ENCODE results near the gene ADGRL1.

The ADGRL1 gene

DNA sequence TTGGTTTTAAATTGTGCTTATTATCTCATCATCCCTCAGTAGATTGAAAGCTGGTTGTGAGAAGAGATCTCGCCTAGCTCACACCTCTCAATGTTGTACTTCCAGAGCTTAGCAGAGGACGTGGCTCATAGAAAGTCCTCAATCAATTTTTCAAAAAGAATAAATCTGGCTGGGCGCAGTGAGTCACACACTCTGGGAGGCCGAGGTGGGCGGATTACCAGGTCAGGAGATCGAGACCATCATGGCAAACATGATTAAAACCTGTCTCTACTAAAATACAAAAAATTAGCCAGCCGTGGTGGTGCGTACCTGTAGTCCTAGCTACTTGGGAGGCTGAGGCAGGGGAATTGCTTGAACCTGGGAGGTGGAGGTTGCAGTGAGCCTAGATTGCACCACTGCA lies 64.9 kb downstream of the ADGRL1 start:
- peaks cover 0 to 24% (median 8%) of the 10 kb centered on the region in 11 experiments; a peak in 11 of 22 replicates for H4K20me1 ChIP-seq
- H3K4me3 ChIP-seq = no peak overlapping the region
- no peaks in the 10 kb centered on the region for H3K9me3 ChIP-seq (replicated peaks in 1 of 11)
- H3K4me1 ChIP-seq = peaks cover 27 to 72% (median 49%) of the 10 kb centered on the region in 10 experiments
- H3K36me3 ChIP-seq = peaks cover 0 to 6% (median 0%) of the 10 kb centered on the region in 11 experiments; a peak in 1 of 22 replicates
- no peaks in the 10 kb centered on the region for H3K27me3 ChIP-seq
- peak overlapping the region in 1 of 11 experiments; percentile 54; a peak in 1 of 22 replicates for H3K9ac ChIP-seq
- no peak for TF ChIP-seq Cebpa-rat (IDR thresholded peaks at IDR 0.05)
- no peak overlapping the region for H3K27ac ChIP-seq
- H3K4me2 ChIP-seq = peak overlapping the region in 4 of 11 experiments; percentile 5 to 89 (median 83); a peak in 6 of 22 replicates

GRCh38 chr19:14139944-14140343 lies 66.0 kb downstream of the ADGRL1 start:
- peaks cover 36 to 70% (median 48%) of the 10 kb centered on the region in 10 experiments for H3K4me1 ChIP-seq
- H4K20me1 ChIP-seq = peaks cover 0 to 16% (median 7%) of the 10 kb centered on the region in 11 experiments; a peak in 13 of 22 replicates
- TF ChIP-seq Cebpa-rat (IDR thresholded peaks at IDR 0.05) = no peak
- no peaks in the 10 kb centered on the region for H3K27me3 ChIP-seq
- H3K27ac ChIP-seq = peak overlapping the region in 3 of 11 experiments; percentile 14 to 62 (median 45); a peak in 3 of 22 replicates
- H3K4me3 ChIP-seq = no peak overlapping the region; a peak in 1 of 20 replicates
- peaks cover 0 to 6% (median 0%) of the 10 kb centered on the region in 11 experiments; a peak in 1 of 22 replicates for H3K36me3 ChIP-seq
- H3K9me3 ChIP-seq (replicated peaks in 1 of 11) = no peaks in the 10 kb centered on the region
- H3K4me2 ChIP-seq = peak overlapping the region in 9 of 11 experiments; percentile 2 to 90 (median 21); a peak in 14 of 22 replicates
- peak overlapping the region in 7 of 11 experiments; percentile 42 to 92 (median 47); a peak in 12 of 22 replicates for H3K9ac ChIP-seq

DNA sequence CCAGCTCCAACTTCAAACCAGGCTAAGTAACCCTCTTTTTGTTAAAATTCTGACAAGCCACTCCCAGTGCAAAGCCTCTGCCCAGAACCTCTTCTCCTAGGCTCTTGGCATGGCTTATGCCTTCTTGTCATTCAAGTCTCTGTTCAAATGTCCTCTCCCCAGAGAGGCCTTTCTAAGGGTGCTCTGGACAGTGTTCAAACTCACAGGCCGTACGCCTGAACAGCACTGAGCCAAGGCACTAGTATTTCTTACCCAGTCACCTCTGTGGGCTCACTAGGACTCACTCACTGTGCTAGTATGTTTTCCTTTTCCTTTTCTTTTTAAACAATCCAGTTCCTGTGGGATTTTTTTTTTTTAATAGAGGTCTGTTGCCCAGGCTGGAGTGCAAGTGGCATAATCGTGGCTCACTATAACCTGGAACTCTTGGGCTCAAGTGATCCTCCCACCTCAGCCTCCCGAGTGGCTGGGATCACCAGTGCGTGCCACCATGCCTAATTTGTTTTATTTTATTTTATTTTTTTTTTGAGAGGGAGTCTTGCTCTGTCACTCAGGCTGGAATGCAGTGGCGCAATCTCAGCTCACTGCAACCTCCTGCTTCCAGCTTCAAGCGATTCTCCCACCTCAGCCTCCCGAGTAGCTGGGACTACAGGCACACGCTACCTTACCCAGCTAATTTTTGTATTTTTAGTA lies 67.2 kb downstream of the ADGRL1 start:
- no peak for TF ChIP-seq Cebpa-rat (IDR thresholded peaks at IDR 0.05)
- Histone ChIP-seq H3K27ac (peak overlapping the region in 7 of 11 experiments; percentile 4 to 93 (median 19); a peak in 7 of 22 replicates), H3K4me3 (peak overlapping the region in 6 of 10 experiments; percentile 79 to 87 (median 82); a peak in 10 of 20 replicates), H3K36me3 (peaks cover 0 to 15% (median 6%) of the 10 kb centered on the region in 11 experiments; a peak in 6 of 22 replicates), H3K9me3 (replicated peaks in 1 of 11) (no peaks in the 10 kb centered on the region), H3K4me1 (peaks cover 45 to 76% (median 59%) of the 10 kb centered on the region in 10 experiments), H4K20me1 (peaks cover 0 to 22% (median 6%) of the 10 kb centered on the region in 11 experiments; a peak in 14 of 22 replicates), H3K27me3 (no peaks in the 10 kb centered on the region), H3K4me2 (peak overlapping the region; percentile 75 to 92 (median 86)), H3K9ac (peak overlapping the region; percentile 82 to 96 (median 88); a peak in 20 of 22 replicates)

GRCh38 chr19:14136509-14137281 lies 69.3 kb downstream of the ADGRL1 start, which contains the start of gene ASF1B:
Gene ASF1B (minus strand): TSS chr19:14136589. CDS start chr19:14136456, 133 bp downstream.
- no peaks in the 10 kb centered on the region for H3K9me3 ChIP-seq (replicated peaks in 1 of 11)
- H3K36me3 ChIP-seq = peaks cover 0 to 32% (median 21%) of the 10 kb centered on the region in 11 experiments; a peak in 15 of 22 replicates
- H3K4me3 ChIP-seq = peak within 1 kb of the TSS; percentile 76 to 88 (median 82)
- H3K27me3 ChIP-seq = no peaks in the 10 kb centered on the region
- TF ChIP-seq Cebpa-rat (IDR thresholded peaks at IDR 0.05) = no peak
- H3K27ac ChIP-seq = peak within 1 kb of the TSS; percentile 83 to 93 (median 89)
- peaks cover 47 to 83% (median 70%) of the 10 kb centered on the region in 10 experiments for H3K4me1 ChIP-seq
- H4K20me1 ChIP-seq = peaks cover 0 to 24% (median 0%) of the 10 kb centered on the region in 11 experiments; a peak in 11 of 22 replicates
- H3K9ac ChIP-seq = peak within 1 kb of the TSS; percentile 82 to 96 (median 89)
- H3K4me2 ChIP-seq = peak within 1 kb of the TSS; percentile 91 to 99 (median 98)

GRCh38 chr19:14135985-14136508 lies 69.9 kb downstream of the ADGRL1 start:
- H3K9me3 ChIP-seq (replicated peaks in 1 of 11) = no peaks in the 10 kb centered on the region
- peaks cover 48 to 83% (median 71%) of the 10 kb centered on the region in 10 experiments for H3K4me1 ChIP-seq
- TF ChIP-seq Cebpa-rat (IDR thresholded peaks at IDR 0.05) = no peak
- no peaks in the 10 kb centered on the region for H3K27me3 ChIP-seq
- H3K4me2 ChIP-seq = peak overlapping the region; percentile 91 to 99 (median 98)
- peaks cover 0 to 34% (median 24%) of the 10 kb centered on the region in 11 experiments; a peak in 15 of 22 replicates for H3K36me3 ChIP-seq
- H3K9ac ChIP-seq = peak overlapping the region; percentile 72 to 89 (median 85)
- peak overlapping the region in 10 of 11 experiments; percentile 1 to 87 (median 80); a peak in 19 of 22 replicates for H3K27ac ChIP-seq
- peak overlapping the region; percentile 60 to 88 (median 78) for H3K4me3 ChIP-seq
- peaks cover 0 to 24% (median 0%) of the 10 kb centered on the region in 11 experiments; a peak in 9 of 22 replicates for H4K20me1 ChIP-seq

GRCh38 chr19:14135355-14135754 lies 70.6 kb downstream of the ADGRL1 start:
- Histone ChIP-seq H4K20me1 (peaks cover 0 to 24% (median 0%) of the 10 kb centered on the region in 11 experiments; a peak in 9 of 22 replicates), H3K4me3 (peak overlapping the region; percentile 60 to 88 (median 78)), H3K9ac (peak overlapping the region; percentile 72 to 89 (median 85)), H3K27ac (peak overlapping the region in 10 of 11 experiments; percentile 1 to 87 (median 80); a peak in 18 of 22 replicates), H3K4me1 (peaks cover 52 to 83% (median 74%) of the 10 kb centered on the region in 10 experiments), H3K27me3 (no peaks in the 10 kb centered on the region), H3K36me3 (peaks cover 0 to 36% (median 30%) of the 10 kb centered on the region in 11 experiments; a peak in 15 of 22 replicates), H3K4me2 (peak overlapping the region; percentile 91 to 99 (median 98)), H3K9me3 (replicated peaks in 1 of 11) (no peaks in the 10 kb centered on the region)
- TF ChIP-seq Cebpa-rat (IDR thresholded peaks at IDR 0.05) = no peak

DNA sequence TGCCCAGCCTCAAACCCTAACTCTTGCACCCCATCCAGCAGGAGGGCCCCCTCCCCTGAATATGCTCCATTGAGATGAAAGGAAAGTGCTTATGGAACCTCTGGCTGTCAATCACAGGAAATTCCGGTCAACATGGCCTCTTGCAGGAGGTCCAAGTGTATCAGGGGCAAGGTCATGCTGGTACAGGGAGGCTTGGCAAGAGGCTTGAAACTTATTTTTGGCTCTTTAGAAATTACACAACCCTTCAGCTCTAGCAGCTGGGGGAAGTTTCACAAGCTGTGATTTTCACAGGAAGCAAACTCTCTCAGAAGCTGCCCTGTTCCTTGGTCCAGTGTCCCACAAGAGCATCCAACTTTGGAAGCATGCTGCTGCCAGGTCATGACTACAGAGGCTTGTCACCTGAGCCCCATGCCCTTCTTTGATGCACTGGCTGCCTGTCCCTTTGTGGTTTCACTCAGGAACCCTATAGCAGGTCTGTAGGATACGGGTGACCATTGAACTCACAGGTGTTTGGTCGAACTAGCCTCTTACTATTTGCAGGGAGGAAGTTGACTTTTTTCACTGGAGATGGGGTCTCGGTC lies 78.0 kb downstream of the ADGRL1 start:
- H3K9me3 ChIP-seq (replicated peaks in 1 of 11) = no peaks in the 10 kb centered on the region
- H3K4me1 ChIP-seq = peaks cover 18 to 75% (median 64%) of the 10 kb centered on the region in 10 experiments; a peak in 19 of 20 replicates
- peak overlapping the region in 6 of 10 experiments; percentile 15 to 53 (median 36); a peak in 8 of 20 replicates for H3K4me3 ChIP-seq
- peaks cover 0 to 9% (median 0%) of the 10 kb centered on the region in 11 experiments; a peak in 2 of 22 replicates for H4K20me1 ChIP-seq
- peak; percentile 21 to 86 (median 69); a peak in 14 of 22 replicates for TF ChIP-seq Cebpa-rat (IDR thresholded peaks at IDR 0.05)
- H3K9ac ChIP-seq = peak overlapping the region; percentile 13 to 77 (median 67); a peak in 19 of 22 replicates
- peaks cover 0 to 99% (median 84%) of the 10 kb centered on the region in 11 experiments; a peak in 19 of 22 replicates for H3K36me3 ChIP-seq
- no peaks in the 10 kb centered on the region for H3K27me3 ChIP-seq
- peak overlapping the region; percentile 52 to 87 (median 79) for H3K27ac ChIP-seq
- peak overlapping the region; percentile 3 to 99 (median 88); a peak in 20 of 22 replicates for H3K4me2 ChIP-seq
